Tibial nerve (tissue), 4 donors: ENCODE results near the gene GSN.

Source experiments
- EP300 ChIP-seq, 2 donors: sonication (generic); formaldehyde crosslinking; IDR thresholded peaks; one replicate each; pipeline ENCODE4 v1.6.1; 2017; ENCODE audit warnings: antibody characterized with exemption in 2 of 2, mild to moderate bottlenecking in 1 of 2
- POLR2A ChIP-seq, 2 donors: fragments of 450-650 bp; IDR thresholded peaks; one replicate each; pipeline ENCODE4 v1.6.1; 2017; ENCODE audit warnings: antibody characterized with exemption in 2 of 2, mild to moderate bottlenecking in 2 of 2, moderate library complexity in 2 of 2
- TF ChIP-seq, protein P1 (sequence below), 5 experiments: fragments of 200-600 bp in 3 of 5; fragments of 450-650 bp in 2 of 5; sonication (generic) in 3 of 5; IDR thresholded peaks; one replicate each; pipeline ENCODE4 v1.5.1; 2016 to 2019; ENCODE audit warnings: antibody characterized with exemption in 5 of 5, mild to moderate bottlenecking in 3 of 5, moderate library complexity in 2 of 5

DNA sequence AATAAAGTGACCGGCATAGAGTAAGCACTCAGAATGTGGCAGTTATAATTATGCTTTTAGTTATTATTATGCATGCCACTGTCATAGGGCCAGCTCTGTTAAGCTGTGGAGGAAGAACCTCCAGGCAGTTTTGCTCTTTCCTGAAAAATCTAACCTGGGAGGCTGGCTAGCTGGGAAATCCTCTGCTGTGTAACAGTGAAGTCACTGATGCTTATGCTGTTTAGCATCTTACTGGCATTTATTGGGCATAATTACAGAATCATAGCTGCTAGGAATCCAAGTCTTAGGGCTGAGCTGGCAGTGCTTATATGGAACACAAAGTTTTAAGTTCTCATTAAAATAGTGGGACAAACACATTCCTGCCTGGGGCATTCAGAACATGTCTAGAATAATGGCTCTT, 5.5 kb upstream of the GSN start:
- TF ChIP-seq, protein P1, sequence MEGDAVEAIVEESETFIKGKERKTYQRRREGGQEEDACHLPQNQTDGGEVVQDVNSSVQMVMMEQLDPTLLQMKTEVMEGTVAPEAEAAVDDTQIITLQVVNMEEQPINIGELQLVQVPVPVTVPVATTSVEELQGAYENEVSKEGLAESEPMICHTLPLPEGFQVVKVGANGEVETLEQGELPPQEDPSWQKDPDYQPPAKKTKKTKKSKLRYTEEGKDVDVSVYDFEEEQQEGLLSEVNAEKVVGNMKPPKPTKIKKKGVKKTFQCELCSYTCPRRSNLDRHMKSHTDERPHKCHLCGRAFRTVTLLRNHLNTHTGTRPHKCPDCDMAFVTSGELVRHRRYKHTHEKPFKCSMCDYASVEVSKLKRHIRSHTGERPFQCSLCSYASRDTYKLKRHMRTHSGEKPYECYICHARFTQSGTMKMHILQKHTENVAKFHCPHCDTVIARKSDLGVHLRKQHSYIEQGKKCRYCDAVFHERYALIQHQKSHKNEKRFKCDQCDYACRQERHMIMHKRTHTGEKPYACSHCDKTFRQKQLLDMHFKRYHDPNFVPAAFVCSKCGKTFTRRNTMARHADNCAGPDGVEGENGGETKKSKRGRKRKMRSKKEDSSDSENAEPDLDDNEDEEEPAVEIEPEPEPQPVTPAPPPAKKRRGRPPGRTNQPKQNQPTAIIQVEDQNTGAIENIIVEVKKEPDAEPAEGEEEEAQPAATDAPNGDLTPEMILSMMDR (IDR thresholded peaks at IDR 0.05): no peak
- TF ChIP-seq POLR2A (IDR thresholded peaks at IDR 0.05): no peak
- TF ChIP-seq EP300 (IDR thresholded peaks at IDR 0.05): no peak
